ENCODE data around the gene KLRG1.

DNA sequence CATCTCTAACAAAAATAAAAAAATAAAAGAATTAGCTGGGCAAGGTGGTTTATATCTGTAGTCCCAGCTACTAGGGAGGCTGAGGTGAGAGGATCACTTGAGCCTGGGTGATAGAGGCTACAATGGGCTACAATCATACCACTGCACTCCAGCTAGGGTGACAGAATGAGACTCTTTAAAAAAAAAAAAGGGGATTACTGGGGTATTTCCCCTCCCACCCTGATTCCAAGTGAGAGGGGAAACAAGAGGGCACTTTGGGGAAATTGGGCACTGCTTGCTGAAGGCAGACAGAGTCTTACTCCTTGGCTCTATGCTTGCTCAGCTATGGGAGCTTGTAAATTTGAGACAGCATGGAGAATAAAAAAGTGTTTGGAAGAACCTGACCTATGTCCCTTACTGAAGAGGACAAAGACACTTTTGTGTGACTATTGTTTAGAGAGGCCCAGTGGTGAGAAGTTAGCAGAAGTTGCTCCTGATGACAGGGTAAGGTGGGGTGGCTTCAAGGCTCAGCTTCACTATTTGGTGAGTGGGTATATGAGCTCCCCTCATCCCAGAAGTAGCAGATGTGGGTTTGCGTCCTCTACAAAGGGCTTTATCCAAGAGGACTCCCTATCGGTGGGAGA is 44.0 kb downstream of the KLRG1 start:
- no peak for TF ChIP-seq CTCF (conservative IDR thresholded peaks at IDR 0.05 in 1 of 2, IDR thresholded peaks at IDR 0.05 in 1 of 2; ENCODE audit: extremely low read depth in 1 of 2, insufficient read depth in 1 of 2, low read depth in 1 of 2, low read length in 2 of 2)
- no peak for TF ChIP-seq EZH2 (IDR thresholded peaks at IDR 0.05; ENCODE audit: borderline replicate concordance, low read length)

All from mammary epithelial cell (primary cell).